ENCODE data around the gene MYO3B. TPM values are rescaled to one million over a fixed set of nuclear protein-coding genes. Genes with fewer than 3 reads are reported as not detected.

The MYO3B gene
- total and polyA plus RNA-seq, 2 donors (not counting 3 experiments of a cell fraction or from before 2014, with no cell fraction given) = 0.03 TPM; not detected in 1

DNA sequence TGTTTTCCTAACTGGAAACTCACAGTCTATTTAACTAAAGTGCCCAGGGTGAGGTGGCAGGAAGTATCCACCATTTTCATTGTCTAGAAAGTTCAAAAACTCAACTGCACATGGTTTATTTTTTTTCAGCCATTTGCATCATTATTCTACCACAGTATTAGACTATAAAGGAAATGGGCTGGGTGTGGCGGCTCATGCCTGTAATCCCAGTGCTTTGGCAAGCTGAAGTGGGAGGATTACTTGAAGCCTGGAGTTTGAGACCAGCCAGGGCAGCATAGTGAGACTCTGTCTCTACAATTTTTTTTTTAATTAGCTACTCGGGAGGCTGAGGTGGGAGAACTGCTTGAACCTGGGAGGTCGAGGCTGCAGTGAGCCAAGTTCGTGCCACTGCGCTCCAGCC lies 213.8 kb downstream of the MYO3B start:
- no peak for FAIRE-seq
- H3K27me3 ChIP-seq (ENCODE audit: control insufficient read depth in 2 of 2, insufficient read depth in 2 of 2, low read length in 2 of 2) = peaks cover 9 to 13% of the 10 kb centered on the region in 2 experiments
- intact Hi-C loops (cut with micrococcal nuclease) = no loop called here
- no peak overlapping the region for H3K9ac ChIP-seq (replicated peaks; ENCODE audit: extremely low read depth, insufficient read depth, low read length)
- H4K20me1 ChIP-seq (replicated peaks; ENCODE audit: control insufficient read depth, extremely low read depth, insufficient read depth, low read length) = no peaks in the 10 kb centered on the region
- no peak for DNase-seq (ENCODE audit: low read depth, low spot score)
- TF ChIP-seq EZH2 (IDR thresholded peaks at IDR 0.05; ENCODE audit: borderline replicate concordance, low read depth, low read length, severe bottlenecking) = no peak
- TF ChIP-seq, protein P1, sequence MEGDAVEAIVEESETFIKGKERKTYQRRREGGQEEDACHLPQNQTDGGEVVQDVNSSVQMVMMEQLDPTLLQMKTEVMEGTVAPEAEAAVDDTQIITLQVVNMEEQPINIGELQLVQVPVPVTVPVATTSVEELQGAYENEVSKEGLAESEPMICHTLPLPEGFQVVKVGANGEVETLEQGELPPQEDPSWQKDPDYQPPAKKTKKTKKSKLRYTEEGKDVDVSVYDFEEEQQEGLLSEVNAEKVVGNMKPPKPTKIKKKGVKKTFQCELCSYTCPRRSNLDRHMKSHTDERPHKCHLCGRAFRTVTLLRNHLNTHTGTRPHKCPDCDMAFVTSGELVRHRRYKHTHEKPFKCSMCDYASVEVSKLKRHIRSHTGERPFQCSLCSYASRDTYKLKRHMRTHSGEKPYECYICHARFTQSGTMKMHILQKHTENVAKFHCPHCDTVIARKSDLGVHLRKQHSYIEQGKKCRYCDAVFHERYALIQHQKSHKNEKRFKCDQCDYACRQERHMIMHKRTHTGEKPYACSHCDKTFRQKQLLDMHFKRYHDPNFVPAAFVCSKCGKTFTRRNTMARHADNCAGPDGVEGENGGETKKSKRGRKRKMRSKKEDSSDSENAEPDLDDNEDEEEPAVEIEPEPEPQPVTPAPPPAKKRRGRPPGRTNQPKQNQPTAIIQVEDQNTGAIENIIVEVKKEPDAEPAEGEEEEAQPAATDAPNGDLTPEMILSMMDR (IDR thresholded peaks at IDR 0.05; ENCODE audit: extremely low read depth in 1 of 2, insufficient read depth in 1 of 2, low read depth in 1 of 2, low read length in 2 of 2) = no peak
- TF ChIP-seq POLR2A (IDR thresholded peaks at IDR 0.05; ENCODE audit: low read depth, low read length) = no peak
- TF ChIP-seq FOS (IDR thresholded peaks at IDR 0.05; ENCODE audit: borderline replicate concordance, insufficient read depth, low read length) = no peak
- TF ChIP-seq GATA2 (IDR thresholded peaks at IDR 0.05; ENCODE audit: insufficient read depth, insufficient read length, low read depth, low read length) = no peak
- TF ChIP-seq, protein P2, sequence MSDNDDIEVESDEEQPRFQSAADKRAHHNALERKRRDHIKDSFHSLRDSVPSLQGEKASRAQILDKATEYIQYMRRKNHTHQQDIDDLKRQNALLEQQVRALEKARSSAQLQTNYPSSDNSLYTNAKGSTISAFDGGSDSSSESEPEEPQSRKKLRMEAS (IDR thresholded peaks at IDR 0.05; ENCODE audit: insufficient read depth, insufficient read length) = no peak
- TF ChIP-seq JUN (IDR thresholded peaks at IDR 0.05; ENCODE audit: borderline replicate concordance, insufficient read depth, insufficient read length, low read depth) = no peak
- no peak for TF ChIP-seq POLR2AphosphoS5 (IDR thresholded peaks at IDR 0.05; ENCODE audit: insufficient read depth, low read depth, low read length)
- TF ChIP-seq MYC (IDR thresholded peaks at IDR 0.05; ENCODE audit: low read depth, low read length) = no peak
- H3K9me1 ChIP-seq (replicated peaks; ENCODE audit: control insufficient read depth, extremely low read depth, insufficient read depth, low read length) = no peaks in the 10 kb centered on the region
- no TSS peak for BruUV-seq (replicated peaks)
- POLR2A ChIA-PET = no interaction called here
- no peaks in the 10 kb centered on the region for H3K9me3 ChIP-seq (replicated peaks; ENCODE audit: control insufficient read depth, insufficient read depth, low read length)
- no peaks in the 10 kb centered on the region for H3K4me1 ChIP-seq (ENCODE audit: control insufficient read depth, extremely low read depth, insufficient read depth, low read length)
- dilution Hi-C loops (cut with MboI; ENCODE audit: extremely low pct_ligation_motif_present, low sequenced_read_pairs) = no loop called here
- H2AFZ ChIP-seq (ENCODE audit: low read depth, low read length) = no peak overlapping the region
- CTCF ChIA-PET = interaction anchor here (0.7 to 2.3 kb wide), 8 partner anchors 9 to 424 kb away, joined by 3 to 9 read pairs (median 4); no protein-coding TSS in a partner anchor
- no peak overlapping the region for H3K27ac ChIP-seq (ENCODE audit: insufficient read depth, low read depth, low read length)
- no peaks in the 10 kb centered on the region for H3K36me3 ChIP-seq (ENCODE audit: control insufficient read depth in 2 of 2, extremely low read depth in 1 of 2, insufficient read depth in 2 of 2, low read length in 2 of 2)
- no peak overlapping the region for H3K4me3 ChIP-seq (replicated peaks in 1 of 3; ENCODE audit: insufficient read depth in 1 of 3, low read depth in 1 of 3, low read length in 3 of 3)
- no peaks in the 10 kb centered on the region for H3K79me2 ChIP-seq (ENCODE audit: control insufficient read depth, insufficient read depth, low read length)
- H3K4me2 ChIP-seq (ENCODE audit: insufficient read depth, low read length) = no peak overlapping the region
